Measurements from ENCODE around the gene CADM4.
"Not testable (repeated sequence)": the region's sequence is repeated elsewhere in the genome, so short reads cannot be mapped to it uniquely, and the experiment has no call there.

Gene CADM4

DNA sequence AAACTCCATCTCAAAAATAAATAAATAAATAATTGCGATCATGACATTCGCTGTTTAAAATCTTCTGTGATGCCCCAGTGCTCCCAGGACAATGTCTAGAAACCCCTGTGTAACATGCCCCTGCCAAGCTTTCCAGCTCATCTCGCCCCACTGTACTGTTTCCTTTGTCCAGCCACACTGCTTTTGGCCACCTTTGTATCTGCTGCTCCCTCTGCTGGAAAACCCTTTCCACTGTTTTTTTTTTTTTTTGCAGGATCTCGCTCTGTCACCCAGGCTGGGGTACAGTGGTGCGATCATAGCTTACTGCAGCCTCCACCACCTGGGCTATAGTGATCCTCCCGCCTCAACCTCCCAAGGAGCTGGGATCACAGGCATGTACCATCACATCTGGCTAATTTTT lies 22.8 kb upstream of the CADM4 start:
- no peak for DNase-seq (ENCODE audit: low read depth in 2 of 2)

GRCh38 chr19:43660971-43661360 lies 21.3 kb upstream of the CADM4 start:
- DNase-seq (ENCODE audit: low read depth in 2 of 2): no peak

DNA sequence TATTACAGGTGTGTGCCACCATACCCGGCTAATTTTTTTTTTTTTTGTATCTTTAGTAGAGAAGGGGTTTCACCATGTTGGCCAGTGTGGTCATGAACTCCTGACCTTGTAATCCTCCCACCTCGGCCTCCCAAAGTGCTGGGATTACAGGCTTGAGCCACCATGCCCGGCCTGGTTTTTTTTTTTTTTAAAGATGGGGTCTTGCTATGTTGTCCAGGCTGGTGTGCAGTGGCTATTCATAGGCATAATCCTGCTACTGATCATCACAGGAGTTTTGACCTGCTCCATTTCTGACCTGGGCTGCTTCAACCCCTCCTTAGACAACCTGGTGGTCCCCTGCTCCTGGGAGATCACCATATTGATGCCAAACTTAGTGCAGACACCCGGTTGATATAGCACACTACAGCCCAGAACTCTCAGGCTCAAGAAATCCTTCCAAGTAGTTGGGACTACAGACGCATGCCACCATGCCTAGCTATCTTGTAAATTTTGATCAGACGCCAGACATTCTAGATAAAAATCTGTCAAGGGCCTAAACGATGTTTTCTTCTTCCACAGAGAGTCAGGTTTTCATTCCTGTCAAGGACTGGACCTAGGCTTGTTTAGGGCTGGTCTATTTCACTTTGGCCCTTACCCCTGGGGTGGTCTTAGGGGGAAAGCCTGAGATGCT lies 20.8 kb upstream of the CADM4 start:
- no peak for DNase-seq (ENCODE audit: low read depth in 2 of 2)

DNA sequence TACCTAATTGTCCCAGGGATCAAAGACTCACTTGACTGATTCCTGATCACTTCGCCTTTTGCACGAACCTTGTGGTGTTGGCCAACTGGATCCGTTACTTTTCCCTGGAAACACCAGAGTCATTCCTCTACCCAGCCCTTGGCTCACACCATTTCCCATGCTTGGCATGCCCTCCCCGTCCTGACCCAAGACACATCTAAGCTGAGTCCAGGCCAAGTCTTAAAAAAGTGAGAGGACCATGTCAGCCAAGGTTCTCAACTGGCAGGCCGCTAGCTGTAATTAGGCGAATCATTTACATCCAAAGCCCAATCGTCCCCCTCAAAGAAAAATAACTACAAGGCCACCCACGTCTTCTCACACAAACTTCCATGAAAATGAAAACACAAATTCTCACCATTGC lies 18.8 kb upstream of the CADM4 start:
- DNase-seq (ENCODE audit: low read depth in 2 of 2): no peak

- DNase-seq (ENCODE audit: low read depth in 2 of 2): no peak
These were observed 18.4 kb upstream of the CADM4 start for GRCh38 chr19:43658001-43658400.

- no peak for DNase-seq (ENCODE audit: low read depth in 2 of 2)
These were observed 16.8 kb upstream of the CADM4 start for GRCh38 chr19:43656436-43656835.

GRCh38 chr19:43652546-43652874 lies 12.9 kb upstream of the CADM4 start:
- no peak for DNase-seq (ENCODE audit: low read depth in 2 of 2)

- DNase-seq (ENCODE audit: low read depth in 2 of 2): peak in 1 of 2 donors; percentile 24
These were observed 12.3 kb upstream of the CADM4 start for GRCh38 chr19:43651758-43652545.

DNA sequence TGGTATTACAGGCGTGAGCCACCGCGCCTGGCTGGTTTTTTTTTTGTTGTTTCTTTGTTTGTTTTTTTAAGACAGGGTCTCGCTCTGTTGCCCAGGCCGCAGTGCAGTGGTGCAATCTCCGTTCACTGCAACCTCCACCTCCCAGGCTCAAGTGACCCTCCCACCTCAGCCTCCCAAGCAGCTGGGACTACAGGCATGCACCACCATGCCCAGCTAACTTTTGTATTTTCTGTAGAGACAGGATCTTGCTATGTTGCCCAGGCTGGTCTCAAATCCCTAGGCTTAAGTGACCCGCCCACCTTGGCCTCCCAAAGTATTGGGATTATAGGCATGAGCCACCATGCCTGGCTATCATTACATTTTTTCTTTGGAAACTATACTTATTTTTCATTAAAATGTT lies 10.6 kb upstream of the CADM4 start:
- not testable (repeated sequence) for DNase-seq (ENCODE audit: low read depth in 2 of 2)

DNA sequence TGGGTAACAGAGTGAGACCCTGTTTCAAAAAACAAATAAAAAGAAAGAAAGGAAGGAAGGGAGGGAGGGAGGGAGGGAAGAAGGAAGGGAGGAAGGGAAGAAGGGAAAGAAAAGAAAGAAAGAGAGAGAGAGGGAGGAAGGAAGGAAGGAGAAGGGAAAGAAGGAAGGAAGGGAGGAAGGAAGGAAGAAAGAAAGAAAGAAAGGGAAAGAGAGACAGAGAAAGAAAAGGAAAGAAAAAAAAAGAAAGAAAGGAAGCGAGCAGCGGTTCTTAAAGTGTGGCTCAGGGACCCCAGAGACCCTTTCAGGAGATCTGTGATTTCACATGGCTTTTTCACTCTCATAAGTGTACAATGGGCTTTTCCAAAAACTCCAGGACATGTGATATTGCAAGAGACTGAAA lies 9.9 kb upstream of the CADM4 start:
- DNase-seq (ENCODE audit: low read depth in 2 of 2): no peak

DNA sequence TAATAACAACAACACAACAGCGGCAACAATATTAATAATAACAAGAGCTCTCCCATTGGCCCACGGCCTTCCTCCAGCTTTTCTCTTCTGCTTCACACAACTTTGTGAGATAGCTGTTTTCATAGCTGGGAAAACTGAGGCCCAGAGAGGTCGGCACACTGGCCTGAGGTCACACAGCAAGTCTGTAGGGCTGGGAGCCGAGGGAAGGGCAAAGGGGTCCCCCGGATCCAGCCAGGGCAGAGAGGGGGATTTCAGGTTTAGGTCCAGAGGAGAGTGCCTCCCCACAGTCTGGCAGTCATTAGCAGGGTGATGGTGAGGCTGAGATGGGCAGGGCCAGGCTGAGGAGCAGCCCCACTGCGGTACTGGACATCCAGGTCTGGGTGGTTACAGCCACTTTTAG lies 9.0 kb upstream of the CADM4 start:
- DNase-seq (ENCODE audit: low read depth in 2 of 2): no peak

- DNase-seq (ENCODE audit: low read depth in 2 of 2): no peak
These were observed 4.5 kb upstream of the CADM4 start for GRCh38 chr19:43644181-43644580.

DNA sequence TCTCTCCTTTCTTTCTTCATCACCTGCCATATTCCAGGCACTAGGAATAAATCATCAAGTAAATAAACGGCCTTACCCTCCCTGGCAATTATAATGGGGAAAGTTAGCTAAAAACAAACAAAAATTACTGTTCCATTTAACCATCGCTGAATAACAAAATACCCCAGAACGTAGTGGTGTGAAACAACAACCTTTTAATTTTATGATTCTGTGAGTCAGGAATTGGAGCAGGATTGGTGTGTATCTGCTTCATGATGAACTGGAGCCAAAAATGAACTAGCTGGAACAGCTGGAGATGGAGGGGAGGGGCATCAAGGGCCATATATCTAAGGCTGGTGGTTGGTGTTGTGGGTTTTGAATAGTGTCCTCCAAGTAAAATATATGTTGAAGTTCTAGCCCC lies 3.7 kb upstream of the CADM4 start:
- DNase-seq (ENCODE audit: low read depth in 2 of 2): no peak

DNA sequence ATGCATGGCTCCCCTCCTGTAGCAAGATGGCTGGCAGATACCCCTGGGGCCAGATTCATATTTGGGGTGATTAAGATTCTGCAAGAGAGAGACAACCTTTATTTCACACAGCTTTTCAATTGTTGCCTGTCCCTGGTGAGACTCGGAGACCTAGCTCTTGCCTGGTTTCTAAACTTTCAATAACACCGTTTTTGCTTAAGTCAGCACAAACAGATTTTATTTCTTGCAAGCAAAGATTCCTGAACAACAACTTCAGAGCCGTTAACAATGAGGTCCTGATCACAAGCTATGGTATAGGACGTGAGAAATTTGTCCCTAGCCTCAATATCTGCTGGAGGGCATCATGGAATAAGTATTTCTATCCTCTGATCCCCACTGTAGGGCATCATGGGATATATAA lies 2.9 kb upstream of the CADM4 start:
- DNase-seq (ENCODE audit: low read depth in 2 of 2): no peak

DNA sequence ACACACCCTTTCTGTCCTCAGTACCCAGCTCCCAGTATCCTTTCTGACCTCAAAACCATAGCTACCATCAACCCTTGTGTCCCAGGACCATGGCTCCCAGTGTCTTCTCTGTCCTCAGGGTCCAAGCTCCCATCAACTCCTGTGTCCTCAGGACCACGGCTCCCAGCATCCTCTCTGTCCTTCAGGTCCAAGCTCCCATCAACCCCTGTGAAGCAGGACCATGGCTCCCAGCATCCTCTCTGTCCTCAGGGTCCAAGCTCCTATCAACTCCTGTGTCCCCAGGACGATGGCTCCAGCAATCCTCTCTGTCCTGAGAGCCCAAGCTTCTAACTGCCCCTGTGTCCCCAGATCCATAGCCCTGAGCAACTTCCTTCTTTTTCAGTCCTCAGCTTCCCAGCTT lies 1.7 kb upstream of the CADM4 start:
- no peak for DNase-seq (ENCODE audit: low read depth in 2 of 2)

DNA sequence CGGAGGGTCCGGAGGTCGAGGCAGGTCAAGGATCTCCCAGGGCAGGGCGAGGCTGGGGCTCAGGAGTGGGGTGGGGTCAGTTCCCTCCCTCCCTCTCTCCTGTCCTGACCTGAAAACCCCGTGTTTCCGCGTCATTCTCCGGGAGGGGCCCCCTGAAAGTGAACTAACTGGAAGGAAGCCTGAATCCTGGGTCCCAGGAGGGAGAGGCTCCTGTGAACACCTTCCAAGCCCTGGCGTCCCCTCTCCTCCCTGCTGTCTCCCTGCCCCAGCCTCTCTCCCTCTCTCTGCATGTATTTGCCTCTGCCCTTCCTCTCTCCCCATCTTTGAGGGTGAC lies 741 bp upstream of the CADM4 start:
- no peak for DNase-seq (ENCODE audit: low read depth in 2 of 2)

DNA sequence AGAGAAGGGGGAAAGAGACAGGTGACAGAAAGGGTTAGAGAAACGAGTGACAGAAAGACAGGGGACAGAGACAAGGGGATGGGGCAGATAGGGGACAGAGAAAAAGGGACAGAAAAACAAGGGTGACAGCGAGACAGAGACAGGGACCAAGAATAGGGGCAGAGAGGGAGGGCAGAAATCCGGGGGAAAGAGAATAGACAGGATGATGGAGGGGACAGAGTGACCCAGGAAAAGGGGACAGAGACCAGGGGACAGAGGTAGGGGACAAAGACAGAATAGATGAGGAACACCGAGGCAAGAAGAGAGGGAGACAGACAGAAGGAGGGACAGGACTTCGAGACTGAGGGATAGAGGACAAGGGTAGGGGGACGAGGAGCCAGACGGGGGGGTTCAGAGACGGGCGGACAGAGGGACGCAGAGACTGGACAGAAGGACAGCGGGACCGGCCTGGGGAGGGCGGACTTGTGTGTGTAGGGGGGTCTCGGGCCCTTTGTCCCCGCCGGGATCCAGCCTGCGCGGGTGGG lies 593 bp downstream of the CADM4 start:
- DNase-seq (ENCODE audit: low read depth in 2 of 2): no peak

DNA sequence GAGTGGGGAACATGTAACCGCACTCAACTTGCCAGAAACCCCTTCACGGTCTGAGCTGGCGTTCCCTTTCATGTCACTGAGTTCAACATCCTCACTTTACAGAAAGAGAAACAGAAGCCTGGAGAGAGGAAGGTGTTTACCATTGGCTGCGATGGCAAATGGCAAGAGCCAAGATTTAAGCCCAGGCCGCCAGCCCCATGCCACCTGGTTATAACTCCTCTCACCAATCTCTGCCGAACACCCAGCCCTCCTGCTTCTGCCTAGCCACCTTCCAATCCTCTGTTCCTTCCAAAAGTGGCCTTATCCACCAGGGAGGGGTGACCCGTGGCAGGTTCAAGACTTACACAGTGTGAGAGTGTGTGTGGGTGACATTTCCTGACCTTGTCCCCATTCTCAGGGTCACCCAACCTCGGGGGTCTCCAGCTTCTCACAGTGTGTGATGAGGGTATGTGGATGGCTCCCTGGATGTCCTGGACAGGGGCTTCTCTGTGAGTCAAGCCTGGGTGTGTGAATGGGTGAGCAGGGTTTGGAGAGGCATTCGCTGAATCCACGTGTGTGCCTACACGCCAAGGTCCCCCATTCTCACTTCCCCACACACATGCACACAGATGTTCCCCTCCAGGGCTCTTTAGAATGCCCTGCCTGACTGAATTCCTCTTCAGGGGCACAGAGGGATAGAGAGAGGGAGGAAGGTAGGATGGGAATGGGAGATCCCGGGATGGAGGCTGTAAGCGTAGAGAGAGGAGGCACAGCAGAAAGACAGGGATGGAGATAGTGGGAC lies 1.2 kb downstream of the CADM4 start:
- no peak for DNase-seq (ENCODE audit: low read depth in 2 of 2)

DNA sequence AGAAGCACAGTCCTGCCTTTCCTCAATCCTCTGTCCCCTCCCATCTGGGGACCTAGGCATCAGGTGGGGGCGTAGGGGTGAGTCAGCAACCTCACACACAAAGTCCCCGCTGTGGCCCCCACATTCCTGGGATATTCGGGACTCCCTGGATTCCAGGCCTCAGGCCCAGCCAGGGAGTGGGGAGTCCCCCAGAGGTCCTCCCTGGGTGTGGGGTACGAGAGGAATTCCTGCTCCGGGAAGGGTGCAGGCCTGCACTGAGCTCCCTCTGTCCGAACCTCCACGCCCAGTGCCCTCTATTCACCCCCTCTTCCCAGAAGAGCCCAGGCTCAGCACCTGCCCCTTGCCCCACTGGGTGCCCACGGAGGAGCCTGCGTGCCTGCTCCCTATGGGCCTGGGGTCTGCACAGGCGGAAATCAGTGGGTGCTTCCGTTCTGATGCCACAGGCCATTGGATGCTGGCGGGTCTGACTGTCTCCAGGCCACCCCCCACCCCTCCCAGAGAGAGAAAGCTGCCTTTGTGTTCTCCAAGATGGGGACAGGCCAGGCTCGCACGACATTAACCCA lies 3.4 kb downstream of the CADM4 start:
- DNase-seq (ENCODE audit: low read depth in 2 of 2): no peak

- not testable (repeated sequence) for DNase-seq (ENCODE audit: low read depth in 2 of 2)
These were observed 4.1 kb downstream of the CADM4 start for GRCh38 chr19:43635561-43635940.

DNA sequence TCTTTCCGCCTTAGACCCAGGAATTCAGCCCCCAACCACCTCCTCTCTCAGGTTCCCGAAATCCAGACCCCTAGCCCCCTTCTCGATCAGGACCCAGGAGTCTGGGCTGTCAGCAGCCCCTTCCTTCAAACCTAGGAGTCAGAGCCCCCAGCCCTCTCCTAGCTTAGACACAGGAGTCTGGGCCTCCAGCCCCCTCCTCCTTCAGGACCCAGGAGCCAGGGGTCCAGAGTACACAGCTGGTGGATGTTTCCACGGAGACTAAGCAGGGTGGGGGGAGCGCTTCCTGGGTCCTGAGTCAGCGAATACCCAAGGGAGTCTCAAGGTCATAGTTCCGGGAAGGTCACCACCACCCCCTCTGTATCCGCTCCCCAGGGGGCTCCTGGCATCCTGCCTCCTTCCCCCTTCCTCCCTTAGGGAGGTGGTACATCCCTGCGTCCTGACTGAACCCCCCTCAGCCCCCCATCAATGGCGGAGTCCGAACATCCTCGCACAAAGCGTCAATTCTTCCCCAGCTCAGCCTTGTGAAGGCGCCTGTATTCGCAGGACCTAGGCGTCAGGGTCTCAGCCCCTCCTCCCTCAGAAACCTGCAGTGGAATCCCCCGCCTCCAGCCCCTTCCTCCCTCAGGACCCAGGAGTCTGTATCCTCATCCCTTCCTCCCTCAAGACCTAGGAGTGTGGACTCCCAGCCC lies 4.6 kb downstream of the CADM4 start:
- no peak for DNase-seq (ENCODE audit: low read depth in 2 of 2)

DNA sequence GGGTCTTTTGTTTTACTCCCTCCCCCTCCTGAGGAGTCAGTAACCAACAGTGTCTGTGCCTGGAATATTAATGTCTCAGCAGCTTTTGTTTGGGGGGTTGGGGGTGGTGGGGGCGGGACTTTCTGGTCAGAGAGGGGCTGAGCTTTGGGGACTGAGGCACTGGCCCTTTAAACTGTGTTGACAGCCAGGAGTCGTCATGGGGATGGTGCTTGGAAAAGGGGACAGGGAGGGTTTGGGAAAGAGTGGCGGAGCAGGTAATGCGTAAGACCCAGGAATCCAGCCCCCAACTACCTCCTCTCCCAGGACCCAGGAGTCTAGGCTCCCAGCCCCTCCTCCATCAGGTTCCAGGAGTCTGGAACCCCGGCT lies 5.2 kb downstream of the CADM4 start:
- DNase-seq (ENCODE audit: low read depth in 2 of 2): no peak
